HepG2 (cell line): ENCODE results near the gene HYAL1. TPM values are rescaled to one million over a fixed set of nuclear protein-coding genes. Genes with fewer than 3 reads are reported as not detected.

Source experiments
- DMTF1 ChIP-seq: sonication (generic); formaldehyde crosslinking; IDR thresholded peaks from 2 replicates; pipeline ENCODE4 v1.4.0; 2020; ENCODE audit warnings: mild to moderate bottlenecking, missing genetic modification reagents
- HNRNPLL ChIP-seq: fragments of 200-400 bp; formaldehyde crosslinking; IDR thresholded peaks from 2 replicates; pipeline ENCODE4 v1.6.1; 2017; ENCODE audit warnings: mild to moderate bottlenecking, low read depth, low read length; ENCODE audit not compliant: poor library complexity, severe bottlenecking
- MYC ChIP-seq: sonication (generic); formaldehyde crosslinking; IDR thresholded peaks from 2 replicates; pipeline ENCODE4 v1.9.0; 2021; ENCODE audit warnings: missing genetic modification reagents, borderline replicate concordance
- MZF1 ChIP-seq: sonication (generic); formaldehyde crosslinking; IDR thresholded peaks from 2 replicates; pipeline ENCODE4 v1.8.1; 2023; ENCODE audit warnings: mild to moderate bottlenecking, missing genetic modification reagents, borderline replicate concordance
- NCOA2 ChIP-seq: sonication (generic); formaldehyde crosslinking; IDR thresholded peaks from 2 replicates; pipeline ENCODE4 v1.8.0; 2022; ENCODE audit warnings: inconsistent platforms
- NR2F1 ChIP-seq, 2 experiments: fragments of 450-650 bp in 1 of 2; formaldehyde crosslinking in 1 of 2; IDR thresholded peaks; 2 replicates each; pipeline versions ENCODE4 v1.5.0 to v1.6.1; 2016 to 2020; ENCODE audit warnings: mild to moderate bottlenecking in 1 of 2, missing compliant biosample characterization in 1 of 2, missing genetic modification reagents in 1 of 2, moderate library complexity in 1 of 2
- POGZ ChIP-seq: sonication (generic); formaldehyde crosslinking; IDR thresholded peaks from 2 replicates; pipeline ENCODE4 v1.4.0; 2020; ENCODE audit warnings: mild to moderate bottlenecking, missing genetic modification reagents
- RCOR2 ChIP-seq: IDR thresholded peaks from 2 replicates; pipeline ENCODE4 v1.6.1; 2016; ENCODE audit warnings: missing biosample characterization, missing genetic modification reagents
- SRSF9 ChIP-seq: fragments of 200-400 bp; formaldehyde crosslinking; IDR thresholded peaks from 2 replicates; pipeline ENCODE4 v1.6.1; 2018; ENCODE audit warnings: borderline replicate concordance, mild to moderate bottlenecking, low read depth, low read length; ENCODE audit not compliant: insufficient read depth, poor library complexity, severe bottlenecking
- THAP11 ChIP-seq: IDR thresholded peaks from 2 replicates; pipeline ENCODE4 v1.6.1; 2016; ENCODE audit warnings: missing biosample characterization, missing genetic modification reagents
- ZBTB8A ChIP-seq: sonication (generic); formaldehyde crosslinking; IDR thresholded peaks from 2 replicates; pipeline ENCODE4 v1.4.0; 2020; ENCODE audit warnings: mild to moderate bottlenecking, low read depth, missing genetic modification reagents, borderline replicate concordance
- ZNF180 ChIP-seq: sonication (generic); formaldehyde crosslinking; IDR thresholded peaks from 2 replicates; pipeline ENCODE4 v1.4.0; 2020; ENCODE audit warnings: low read depth, missing genetic modification reagents, borderline replicate concordance
- ZNF333 ChIP-seq: sonication (generic); formaldehyde crosslinking; IDR thresholded peaks from 2 replicates; pipeline ENCODE4 v1.4.0; 2020; ENCODE audit warnings: mild to moderate bottlenecking, missing genetic modification reagents, borderline replicate concordance
- ZNF546 ChIP-seq: sonication (generic); formaldehyde crosslinking; conservative IDR thresholded peaks from 2 replicates; pipeline ENCODE4 v1.8.1; 2023; ENCODE audit warnings: mild to moderate bottlenecking, missing genetic modification reagents
- ZNF589 ChIP-seq: sonication (generic); formaldehyde crosslinking; conservative IDR thresholded peaks from 2 replicates; pipeline ENCODE4 v1.8.0; 2022; ENCODE audit warnings: mild to moderate bottlenecking, moderate library complexity, missing genetic modification reagents
- ZNF775 ChIP-seq: sonication (generic); formaldehyde crosslinking; IDR thresholded peaks from 2 replicates; pipeline ENCODE4 v1.4.0; 2020; ENCODE audit warnings: missing genetic modification reagents, mild to moderate bottlenecking, moderate library complexity, borderline replicate concordance
- ZNF841 ChIP-seq: sonication (generic); formaldehyde crosslinking; IDR thresholded peaks from 2 replicates; pipeline ENCODE4 v1.8.1; 2023; ENCODE audit warnings: missing genetic modification reagents, borderline replicate concordance
- polyA plus RNA-seq, 8 experiments: library from polyadenylated mRNA; depleted of rRNA in 3 of 8; stranded (reverse) in 7 of 8; unstranded in 1 of 8; fragments of >200 nt; fragmentation: Illumina TruSeq in 4 of 8; extraction: Trizol in 4 of 8; gene quantifications; 2 replicates each; pipeline versions ENCODE4 v1.2.1 to v1.2.3, GENCODE V29; 2011 to 2016; ENCODE audit warnings: low read depth in 4 of 8, missing spikeins in 1 of 8, mixed read lengths in 1 of 8; ENCODE audit not compliant: insufficient read depth in 1 of 8
- total RNA-seq, 5 experiments: library from RNA; depleted of rRNA; stranded (reverse); fragments of >200 nt; fragmentation: Illumina TruSeq; extraction: Trizol; gene quantifications; 2 replicates each; pipeline ENCODE4 v1.2.3, GENCODE V29; 2016; ENCODE audit warnings: low read depth in 1 of 5
- TF ChIP-seq, protein P1 (sequence below): sonication (generic); formaldehyde crosslinking; IDR thresholded peaks from 2 replicates; pipeline ENCODE4 v1.5.0; 2020; ENCODE audit warnings: missing genetic modification reagents
- TF ChIP-seq, protein P2 (sequence below): sonication (generic); formaldehyde crosslinking; IDR thresholded peaks from 2 replicates; pipeline ENCODE4 v1.4.0; 2020; ENCODE audit warnings: low read depth, mild to moderate bottlenecking, missing genetic modification reagents
- TF ChIP-seq, protein P3 (sequence below): sonication (generic); formaldehyde crosslinking; IDR thresholded peaks from 2 replicates; pipeline ENCODE4 v1.4.0; 2020; ENCODE audit warnings: mild to moderate bottlenecking, low read depth, missing genetic modification reagents

Gene HYAL1
- total and polyA plus RNA-seq, 2 of the 13 experiments (the other 11 are each of a cell fraction or from before 2014, with no cell fraction given): 76.5 to 193 TPM

DNA sequence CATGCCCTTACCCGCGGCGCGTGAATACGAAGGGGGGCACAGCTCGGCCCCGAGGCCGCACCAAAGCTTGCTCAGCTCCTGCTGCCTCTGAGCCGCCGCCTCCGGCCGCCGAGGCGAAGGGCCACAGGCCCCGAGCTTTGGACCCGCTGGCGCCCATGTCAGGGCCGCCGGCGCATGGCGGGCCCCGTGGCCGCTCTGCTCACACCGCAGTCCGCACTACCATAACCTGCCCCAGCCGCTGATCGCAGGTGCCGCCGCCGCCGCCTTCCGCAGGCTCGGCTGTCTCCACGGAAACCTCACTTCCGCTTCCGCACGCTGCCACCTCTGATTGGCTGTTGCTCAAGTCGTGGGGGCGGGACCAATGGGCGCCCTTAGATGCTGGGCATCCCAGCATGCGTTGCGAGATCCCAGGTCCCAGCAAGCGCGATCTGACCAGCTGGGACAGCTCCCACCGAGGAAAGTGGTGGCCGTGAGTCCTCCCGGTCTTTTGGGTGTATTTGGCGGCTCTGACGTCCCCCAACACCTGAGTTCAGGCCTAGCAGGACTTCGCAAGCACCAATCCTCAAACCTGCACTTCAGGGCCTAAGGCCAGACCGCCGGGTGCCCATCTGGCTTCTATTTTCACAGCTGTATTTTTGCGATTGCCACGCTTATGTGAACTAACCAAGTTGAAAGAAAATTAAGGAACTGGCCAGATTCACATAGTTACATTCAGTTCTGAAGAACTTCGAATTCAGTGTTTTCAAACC, 24.7 kb upstream of the HYAL1 start, which contains the start of gene TUSC2 (continued):
- no peak for TF ChIP-seq DMTF1 (CRISPR knock-in tag)
- peak; percentile 68 for TF ChIP-seq HNRNPLL
- TF ChIP-seq, protein P1, sequence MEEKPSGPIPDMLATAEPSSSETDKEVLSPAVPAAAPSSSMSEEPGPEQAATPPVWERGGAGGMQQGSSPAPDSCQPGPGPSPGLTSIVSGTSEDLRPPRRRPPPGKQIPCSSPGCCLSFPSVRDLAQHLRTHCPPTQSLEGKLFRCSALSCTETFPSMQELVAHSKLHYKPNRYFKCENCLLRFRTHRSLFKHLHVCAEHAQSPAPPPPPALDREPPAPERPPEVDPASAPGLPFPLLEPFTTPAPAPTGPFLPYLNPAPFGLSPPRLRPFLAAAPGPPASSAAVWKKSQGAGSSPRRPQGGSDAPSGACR: peak; percentile 30; the same call in 1 of the 2 replicates
- no peak for TF ChIP-seq NCOA2 (CRISPR knock-in tag)
- no peak for TF ChIP-seq ZNF333 (CRISPR knock-in tag)
- TF ChIP-seq ZNF775 (CRISPR knock-in tag): no peak
- TF ChIP-seq, protein P2, sequence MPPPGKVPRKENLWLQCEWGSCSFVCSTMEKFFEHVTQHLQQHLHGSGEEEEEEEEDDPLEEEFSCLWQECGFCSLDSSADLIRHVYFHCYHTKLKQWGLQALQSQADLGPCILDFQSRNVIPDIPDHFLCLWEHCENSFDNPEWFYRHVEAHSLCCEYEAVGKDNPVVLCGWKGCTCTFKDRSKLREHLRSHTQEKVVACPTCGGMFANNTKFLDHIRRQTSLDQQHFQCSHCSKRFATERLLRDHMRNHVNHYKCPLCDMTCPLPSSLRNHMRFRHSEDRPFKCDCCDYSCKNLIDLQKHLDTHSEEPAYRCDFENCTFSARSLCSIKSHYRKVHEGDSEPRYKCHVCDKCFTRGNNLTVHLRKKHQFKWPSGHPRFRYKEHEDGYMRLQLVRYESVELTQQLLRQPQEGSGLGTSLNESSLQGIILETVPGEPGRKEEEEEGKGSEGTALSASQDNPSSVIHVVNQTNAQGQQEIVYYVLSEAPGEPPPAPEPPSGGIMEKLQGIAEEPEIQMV (CRISPR knock-in tag): no peak
- TF ChIP-seq RCOR2 (CRISPR knock-in tag): 0 out of 2 replicates have a peak, but pooled peaks have one; percentile 33
- TF ChIP-seq NR2F1 (CRISPR knock-in tag; IDR thresholded peaks at IDR 0.05): no peak
- no peak for TF ChIP-seq ZNF841
- peak; percentile 92 for TF ChIP-seq THAP11 (CRISPR knock-in tag)
- TF ChIP-seq ZBTB8A (CRISPR knock-in tag): no peak
- TF ChIP-seq POGZ (CRISPR knock-in tag): no peak; the same call in 1 of the 2 replicates
- peak; percentile 78 for TF ChIP-seq MYC
- TF ChIP-seq, protein P3, sequence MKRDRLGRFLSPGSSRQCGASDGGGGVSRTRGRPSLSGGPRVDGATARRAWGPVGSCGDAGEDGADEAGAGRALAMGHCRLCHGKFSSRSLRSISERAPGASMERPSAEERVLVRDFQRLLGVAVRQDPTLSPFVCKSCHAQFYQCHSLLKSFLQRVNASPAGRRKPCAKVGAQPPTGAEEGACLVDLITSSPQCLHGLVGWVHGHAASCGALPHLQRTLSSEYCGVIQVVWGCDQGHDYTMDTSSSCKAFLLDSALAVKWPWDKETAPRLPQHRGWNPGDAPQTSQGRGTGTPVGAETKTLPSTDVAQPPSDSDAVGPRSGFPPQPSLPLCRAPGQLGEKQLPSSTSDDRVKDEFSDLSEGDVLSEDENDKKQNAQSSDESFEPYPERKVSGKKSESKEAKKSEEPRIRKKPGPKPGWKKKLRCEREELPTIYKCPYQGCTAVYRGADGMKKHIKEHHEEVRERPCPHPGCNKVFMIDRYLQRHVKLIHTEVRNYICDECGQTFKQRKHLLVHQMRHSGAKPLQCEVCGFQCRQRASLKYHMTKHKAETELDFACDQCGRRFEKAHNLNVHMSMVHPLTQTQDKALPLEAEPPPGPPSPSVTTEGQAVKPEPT (CRISPR knock-in tag): no peak; the same call in 1 of the 2 replicates
- TF ChIP-seq ZNF589: no peak
- TF ChIP-seq ZNF546 (CRISPR knock-in tag): no peak
- no peak for TF ChIP-seq ZNF180 (CRISPR knock-in tag)
- TF ChIP-seq SRSF9: no peak
- no peak for TF ChIP-seq MZF1 (CRISPR knock-in tag)
